GM12878 (cell line): ENCODE data around the gene SNX12. TPM values are rescaled to one million over a fixed set of nuclear protein-coding genes. Genes with fewer than 3 reads are reported as not detected.

ENCODE experiments used
- polyA plus RNA-seq, 11 experiments: library from polyadenylated mRNA; depleted of rRNA in 4 of 11; unstranded in 6 of 11; stranded (reverse) in 5 of 11; fragments of >200 nt; fragmentation: Nextera tagmentation in 4 of 11; fragmentation: Illumina TruSeq in 1 of 11; extraction: Ambion mirVana in 4 of 11; extraction: Trizol in 1 of 11; gene quantifications; 1 replicate in 1 of 11; 2 replicates in 10 of 11; pipeline versions ENCODE4 v1.2.1 to v1.2.3, GENCODE V29; 2011 to 2016; ENCODE audit warnings: inconsistent platforms in 2 of 11, missing spikeins in 2 of 11, low read depth in 1 of 11
- small RNA-seq: library from RNA; depleted of rRNA; stranded (forward); fragments of <200 nt; gene quantifications from one replicate; pipeline ENCODE3, GENCODE V24; 2014
- total RNA-seq, 4 experiments: library from RNA; depleted of rRNA in 3 of 4; stranded (reverse); fragments of >200 nt in 3 of 4; fragmentation: Illumina TruSeq in 1 of 4; extraction: Trizol in 1 of 4; gene quantifications; 2 replicates each; pipeline versions ENCODE4 v1.2.1 to v1.2.3, GENCODE V29; 2013 to 2021

The SNX12 gene
- total and polyA plus RNA-seq, 10 of the 15 experiments (the other 5 are each of a cell fraction or from before 2014, with no cell fraction given) = 4.4 to 50.4 (median 34.2) TPM

Small RNAs within 50 kb of the gene (small RNA-seq; reads per million reads assigned to genes)
- 0.47 reads per million, percentile 7 among the genes with 10 or more reads in this experiment for gene CXorf65
- not detected for gene RNU1-56P

Other genes with a start within 250 kb of the SNX12 start
Only the 7 nearest of the 11 such genes appear.
- gene SLC7A3, start 137.2 kb downstream of the SNX12 start, total RNA-seq (2014; rRNA removed) = not detected in 2 replicates
- not detected in 2 replicates for gene SLC7A3, start 137.2 kb downstream of the SNX12 start, total RNA-seq (2014; rRNA removed; fragmentation: Illumina TruSeq; extraction: Trizol)
- 0.18 TPM in 1 of 2 replicates, not detected in the other for gene SLC7A3, start 137.2 kb downstream of the SNX12 start, total RNA-seq (2021)
- gene SLC7A3, start 137.2 kb downstream of the SNX12 start, polyA plus RNA-seq (2011; rRNA removed) = not detected in 2 replicates
- not detected in 2 replicates for gene SLC7A3, start 137.2 kb downstream of the SNX12 start, polyA plus RNA-seq (2014; fragmentation: Illumina TruSeq; extraction: Trizol)
- gene SLC7A3, start 137.2 kb downstream of the SNX12 start, polyA plus RNA-seq (2014; fragmentation: Nextera tagmentation; extraction: Ambion mirVana) = not detected
- not detected in 2 replicates for gene SLC7A3, start 137.2 kb downstream of the SNX12 start, polyA plus RNA-seq (2014; rRNA removed)
- under 1 TPM in 1 of 2 experiments, not detected in 1; 0.09 TPM for gene SLC7A3, start 137.2 kb downstream of the SNX12 start, polyA plus RNA-seq (2016; fragmentation: Nextera tagmentation; extraction: Ambion mirVana)
- gene FOXO4, start 27.5 kb upstream of the SNX12 start, total RNA-seq (2014; rRNA removed) = 2.7 and 2.8 TPM in 2 replicates
- gene FOXO4, start 27.5 kb upstream of the SNX12 start, total RNA-seq (2014; rRNA removed; fragmentation: Illumina TruSeq; extraction: Trizol) = 1.9 and 2.4 TPM in 2 replicates
- gene FOXO4, start 27.5 kb upstream of the SNX12 start, total RNA-seq (2021) = 6.9 and 8.1 TPM in 2 replicates
- gene FOXO4, start 27.5 kb upstream of the SNX12 start, polyA plus RNA-seq (2011; rRNA removed) = 2.0 and 3.3 TPM in 2 replicates
- gene FOXO4, start 27.5 kb upstream of the SNX12 start, polyA plus RNA-seq (2014; fragmentation: Illumina TruSeq; extraction: Trizol) = 1.1 and 2.9 TPM in 2 replicates
- gene FOXO4, start 27.5 kb upstream of the SNX12 start, polyA plus RNA-seq (2014; fragmentation: Nextera tagmentation; extraction: Ambion mirVana) = under 1 TPM; 0.05 to 0.11 TPM
- gene FOXO4, start 27.5 kb upstream of the SNX12 start, polyA plus RNA-seq (2014; rRNA removed) = 3.2 and 3.4 TPM in 2 replicates
- gene FOXO4, start 27.5 kb upstream of the SNX12 start, polyA plus RNA-seq (2016; fragmentation: Nextera tagmentation; extraction: Ambion mirVana) = 1 to 10 TPM in 1 of 2 experiments, under 1 TPM in 1; 0.97 to 1.2 TPM
- 0.54 and 2.3 TPM in 2 replicates for gene CXorf65, start 38.4 kb upstream of the SNX12 start, total RNA-seq (2014; rRNA removed)
- 2.5 and 4.0 TPM in 2 replicates for gene CXorf65, start 38.4 kb upstream of the SNX12 start, total RNA-seq (2014; rRNA removed; fragmentation: Illumina TruSeq; extraction: Trizol)
- 4.0 and 4.8 TPM in 2 replicates for gene CXorf65, start 38.4 kb upstream of the SNX12 start, total RNA-seq (2021)
- gene CXorf65, start 38.4 kb upstream of the SNX12 start, polyA plus RNA-seq (2011; rRNA removed) = 4.8 and 9.0 TPM in 2 replicates
- gene CXorf65, start 38.4 kb upstream of the SNX12 start, polyA plus RNA-seq (2014; fragmentation: Illumina TruSeq; extraction: Trizol) = 2.1 and 27.5 TPM in 2 replicates
- gene CXorf65, start 38.4 kb upstream of the SNX12 start, polyA plus RNA-seq (2014; fragmentation: Nextera tagmentation; extraction: Ambion mirVana) = 1 to 10 TPM; 2.1 to 2.8 TPM
- gene CXorf65, start 38.4 kb upstream of the SNX12 start, polyA plus RNA-seq (2014; rRNA removed) = 1.8 and 2.7 TPM in 2 replicates
- gene CXorf65, start 38.4 kb upstream of the SNX12 start, polyA plus RNA-seq (2016; fragmentation: Nextera tagmentation; extraction: Ambion mirVana) = 1 to 10 TPM in 1 of 2 experiments, under 1 TPM in 1; 0.82 to 2.4 TPM
- gene IL2RG, start 43.2 kb upstream of the SNX12 start, total RNA-seq (2014; rRNA removed) = 58.6 and 63.9 TPM in 2 replicates
- 79.4 and 89.8 TPM in 2 replicates for gene IL2RG, start 43.2 kb upstream of the SNX12 start, total RNA-seq (2014; rRNA removed; fragmentation: Illumina TruSeq; extraction: Trizol)
- 155 and 159 TPM in 2 replicates for gene IL2RG, start 43.2 kb upstream of the SNX12 start, total RNA-seq (2021)
- gene IL2RG, start 43.2 kb upstream of the SNX12 start, polyA plus RNA-seq (2011; rRNA removed) = 523 and 686 TPM in 2 replicates
- 485 TPM in 2 replicates for gene IL2RG, start 43.2 kb upstream of the SNX12 start, polyA plus RNA-seq (2014; fragmentation: Illumina TruSeq; extraction: Trizol)
- 100 to 1,000 TPM; 135 to 138 TPM for gene IL2RG, start 43.2 kb upstream of the SNX12 start, polyA plus RNA-seq (2014; fragmentation: Nextera tagmentation; extraction: Ambion mirVana)
- 189 and 207 TPM in 2 replicates for gene IL2RG, start 43.2 kb upstream of the SNX12 start, polyA plus RNA-seq (2014; rRNA removed)
- gene IL2RG, start 43.2 kb upstream of the SNX12 start, polyA plus RNA-seq (2016; fragmentation: Nextera tagmentation; extraction: Ambion mirVana) = 100 to 1,000 TPM; 236 to 269 TPM
- gene MED12, start 50.3 kb upstream of the SNX12 start, total RNA-seq (2014; rRNA removed) = 14.8 and 20.3 TPM in 2 replicates
- 5.7 and 5.9 TPM in 2 replicates for gene MED12, start 50.3 kb upstream of the SNX12 start, total RNA-seq (2014; rRNA removed; fragmentation: Illumina TruSeq; extraction: Trizol)
- gene MED12, start 50.3 kb upstream of the SNX12 start, total RNA-seq (2021) = 28.5 and 28.8 TPM in 2 replicates
- gene MED12, start 50.3 kb upstream of the SNX12 start, polyA plus RNA-seq (2011; rRNA removed) = 4.9 and 13.0 TPM in 2 replicates
- 18.3 and 18.9 TPM in 2 replicates for gene MED12, start 50.3 kb upstream of the SNX12 start, polyA plus RNA-seq (2014; fragmentation: Illumina TruSeq; extraction: Trizol)
- 1 to 10 TPM in 1 of 2 experiments, under 1 TPM in 1; 0.68 to 1.7 TPM for gene MED12, start 50.3 kb upstream of the SNX12 start, polyA plus RNA-seq (2014; fragmentation: Nextera tagmentation; extraction: Ambion mirVana)
- gene MED12, start 50.3 kb upstream of the SNX12 start, polyA plus RNA-seq (2014; rRNA removed) = 13.5 and 15.2 TPM in 2 replicates
- gene MED12, start 50.3 kb upstream of the SNX12 start, polyA plus RNA-seq (2016; fragmentation: Nextera tagmentation; extraction: Ambion mirVana) = 10 to 100 TPM; 13.9 to 14.0 TPM
- 0.16 and 0.23 TPM in 2 replicates for gene NLGN3, start 76.5 kb upstream of the SNX12 start, total RNA-seq (2014; rRNA removed)
- gene NLGN3, start 76.5 kb upstream of the SNX12 start, total RNA-seq (2014; rRNA removed; fragmentation: Illumina TruSeq; extraction: Trizol) = 0.14 and 0.18 TPM in 2 replicates
- gene NLGN3, start 76.5 kb upstream of the SNX12 start, total RNA-seq (2021) = 0.33 and 0.56 TPM in 2 replicates
- 0.33 and 0.48 TPM in 2 replicates for gene NLGN3, start 76.5 kb upstream of the SNX12 start, polyA plus RNA-seq (2011; rRNA removed)
- gene NLGN3, start 76.5 kb upstream of the SNX12 start, polyA plus RNA-seq (2014; fragmentation: Illumina TruSeq; extraction: Trizol) = 0.48 and 0.73 TPM in 2 replicates
- under 1 TPM; 0.07 to 0.13 TPM for gene NLGN3, start 76.5 kb upstream of the SNX12 start, polyA plus RNA-seq (2014; fragmentation: Nextera tagmentation; extraction: Ambion mirVana)
- gene NLGN3, start 76.5 kb upstream of the SNX12 start, polyA plus RNA-seq (2014; rRNA removed) = 0.50 and 0.61 TPM in 2 replicates
- under 1 TPM; 0.21 to 0.42 TPM for gene NLGN3, start 76.5 kb upstream of the SNX12 start, polyA plus RNA-seq (2016; fragmentation: Nextera tagmentation; extraction: Ambion mirVana)
- not detected in 2 replicates for gene GJB1, start 154.9 kb upstream of the SNX12 start, total RNA-seq (2014; rRNA removed)
- not detected in 2 replicates for gene GJB1, start 154.9 kb upstream of the SNX12 start, total RNA-seq (2014; rRNA removed; fragmentation: Illumina TruSeq; extraction: Trizol)
- 0.13 TPM in 1 of 2 replicates, not detected in the other for gene GJB1, start 154.9 kb upstream of the SNX12 start, total RNA-seq (2021)
- not detected in 2 replicates for gene GJB1, start 154.9 kb upstream of the SNX12 start, polyA plus RNA-seq (2011; rRNA removed)
- gene GJB1, start 154.9 kb upstream of the SNX12 start, polyA plus RNA-seq (2014; fragmentation: Illumina TruSeq; extraction: Trizol) = not detected in 2 replicates
- gene GJB1, start 154.9 kb upstream of the SNX12 start, polyA plus RNA-seq (2014; fragmentation: Nextera tagmentation; extraction: Ambion mirVana) = not detected
- gene GJB1, start 154.9 kb upstream of the SNX12 start, polyA plus RNA-seq (2014; rRNA removed) = not detected in 2 replicates
- gene GJB1, start 154.9 kb upstream of the SNX12 start, polyA plus RNA-seq (2016; fragmentation: Nextera tagmentation; extraction: Ambion mirVana) = not detected